Mesenchymal stem cell (in vitro differentiated cells and primary cell): ENCODE data around the gene UBP1.

Source experiments
- DNase-seq: peaks from one replicate; pipeline ENCODE4 v3.0.0-alpha.2; 2013
- H2AFZ ChIP-seq: one replicate; pipeline ENCODE4 v1.6.1; 2013; ENCODE audit warnings: low read depth, mild to moderate bottlenecking, control low read depth, inconsistent platforms, low read length, moderate library complexity
- H2AK5ac ChIP-seq: 2 replicates; pipeline ENCODE4 v1.6.1; 2013; ENCODE audit warnings: low read length, moderate library complexity, mild to moderate bottlenecking, inconsistent platforms; ENCODE audit not compliant: severe bottlenecking
- H2BK120ac ChIP-seq: one replicate; pipeline ENCODE4 v1.6.1; 2013; ENCODE audit warnings: low read depth, mild to moderate bottlenecking, inconsistent platforms, low read length, moderate library complexity
- H2BK12ac ChIP-seq, 2 experiments: one replicate each; pipeline ENCODE4 v1.6.1; 2013; ENCODE audit warnings: inconsistent platforms in 2 of 2, low read length in 2 of 2, mild to moderate bottlenecking in 2 of 2, moderate library complexity in 2 of 2, control low read depth in 1 of 2
- H2BK15ac ChIP-seq: one replicate; pipeline ENCODE4 v1.6.1; 2013; ENCODE audit warnings: mild to moderate bottlenecking, low read depth, inconsistent platforms; ENCODE audit not compliant: poor library complexity, severe bottlenecking
- H2BK5ac ChIP-seq: 2 replicates; pipeline ENCODE4 v1.6.1; 2013; ENCODE audit warnings: low read depth, mild to moderate bottlenecking, low read length, control low read depth, inconsistent platforms; ENCODE audit not compliant: poor library complexity, severe bottlenecking
- H3K14ac ChIP-seq, 2 experiments: one replicate each; pipeline ENCODE4 v1.6.1; 2013; ENCODE audit warnings: inconsistent platforms in 2 of 2, low read length in 2 of 2, control low read depth in 1 of 2, mild to moderate bottlenecking in 1 of 2, moderate library complexity in 1 of 2
- H3K18ac ChIP-seq, 2 experiments: one replicate each; pipeline ENCODE4 v1.6.1; 2013; ENCODE audit warnings: inconsistent platforms in 2 of 2, low read length in 2 of 2, control low read depth in 1 of 2, low read depth in 1 of 2, mild to moderate bottlenecking in 1 of 2
- H3K23ac ChIP-seq, 2 experiments: one replicate each; pipeline ENCODE4 v1.6.1; 2013; ENCODE audit warnings: inconsistent platforms in 2 of 2, low read length in 2 of 2, mild to moderate bottlenecking in 2 of 2, moderate library complexity in 2 of 2, control low read depth in 1 of 2
- H3K27ac ChIP-seq: 2 replicates; pipeline ENCODE4 v1.5.1; 2013; ENCODE audit warnings: mild to moderate bottlenecking, moderate library complexity, low read length, control low read depth, inconsistent platforms; ENCODE audit not compliant: poor library complexity, severe bottlenecking
- H3K27me3 ChIP-seq, 2 experiments: 2 replicates each; pipeline versions ENCODE4 v1.6.1 to v1.7.0; 2013; ENCODE audit warnings: low read length in 2 of 2, mild to moderate bottlenecking in 2 of 2, moderate library complexity in 2 of 2, control low read depth in 1 of 2, inconsistent platforms in 1 of 2; ENCODE audit not compliant: control insufficient read depth in 1 of 2, insufficient read depth in 1 of 2
- H3K36me3 ChIP-seq, 2 experiments: 2 replicates each; pipeline versions ENCODE4 v1.6.1 to v1.7.0; 2013; ENCODE audit warnings: low read length in 2 of 2, control low read depth in 1 of 2, inconsistent platforms in 1 of 2, low read depth in 1 of 2, mild to moderate bottlenecking in 1 of 2; ENCODE audit not compliant: insufficient read depth in 2 of 2, control insufficient read depth in 1 of 2
- H3K4ac ChIP-seq, 2 experiments: one replicate each; pipeline ENCODE4 v1.6.1; 2013; ENCODE audit warnings: inconsistent platforms in 2 of 2, low read length in 2 of 2, mild to moderate bottlenecking in 2 of 2, moderate library complexity in 2 of 2, control low read depth in 1 of 2, low read depth in 1 of 2
- H3K4me1 ChIP-seq: 2 replicates; pipeline ENCODE4 v1.6.1; 2013; ENCODE audit warnings: low read depth, low read length, control low read depth; ENCODE audit not compliant: control insufficient read depth, insufficient read depth
- H3K4me2 ChIP-seq: 2 replicates; pipeline ENCODE4 v1.6.1; 2013; ENCODE audit warnings: low read length, mild to moderate bottlenecking, inconsistent platforms; ENCODE audit not compliant: poor library complexity, severe bottlenecking
- H3K4me3 ChIP-seq, 2 experiments: 2 replicates each; pipeline versions ENCODE4 v1.5.1 to v1.7.0; 2013; ENCODE audit warnings: low read length in 2 of 2, mild to moderate bottlenecking in 2 of 2, control low read depth in 1 of 2, low read depth in 1 of 2; ENCODE audit not compliant: insufficient read depth in 1 of 2
- H3K79me1 ChIP-seq: replicated peaks from 2 replicates; pipeline ENCODE4 v1.6.1; 2013; ENCODE audit warnings: mild to moderate bottlenecking, control low read depth, low read length, inconsistent platforms; ENCODE audit not compliant: poor library complexity, severe bottlenecking
- H3K9ac ChIP-seq: 2 replicates; pipeline ENCODE4 v1.7.0; 2013; ENCODE audit warnings: mild to moderate bottlenecking, low read length, moderate library complexity
- H3K9me3 ChIP-seq: 2 replicates; pipeline ENCODE4 v1.7.0; 2013; ENCODE audit warnings: mild to moderate bottlenecking, low read length; ENCODE audit not compliant: control insufficient read depth
- H4K8ac ChIP-seq: one replicate; pipeline ENCODE4 v1.6.1; 2013; ENCODE audit warnings: inconsistent platforms, mild to moderate bottlenecking, low read length, moderate library complexity
- H4K91ac ChIP-seq: one replicate; pipeline ENCODE4 v1.6.1; 2013; ENCODE audit warnings: mild to moderate bottlenecking, low read length, inconsistent platforms
- WGBS: methylation state at CpG from one replicate; pipeline ENCODE4 v1.1.7; 2013; ENCODE audit warnings: mixed read lengths; 5-methylcytosine and 5-hydroxymethylcytosine counted together

UBP1 gene

DNA sequence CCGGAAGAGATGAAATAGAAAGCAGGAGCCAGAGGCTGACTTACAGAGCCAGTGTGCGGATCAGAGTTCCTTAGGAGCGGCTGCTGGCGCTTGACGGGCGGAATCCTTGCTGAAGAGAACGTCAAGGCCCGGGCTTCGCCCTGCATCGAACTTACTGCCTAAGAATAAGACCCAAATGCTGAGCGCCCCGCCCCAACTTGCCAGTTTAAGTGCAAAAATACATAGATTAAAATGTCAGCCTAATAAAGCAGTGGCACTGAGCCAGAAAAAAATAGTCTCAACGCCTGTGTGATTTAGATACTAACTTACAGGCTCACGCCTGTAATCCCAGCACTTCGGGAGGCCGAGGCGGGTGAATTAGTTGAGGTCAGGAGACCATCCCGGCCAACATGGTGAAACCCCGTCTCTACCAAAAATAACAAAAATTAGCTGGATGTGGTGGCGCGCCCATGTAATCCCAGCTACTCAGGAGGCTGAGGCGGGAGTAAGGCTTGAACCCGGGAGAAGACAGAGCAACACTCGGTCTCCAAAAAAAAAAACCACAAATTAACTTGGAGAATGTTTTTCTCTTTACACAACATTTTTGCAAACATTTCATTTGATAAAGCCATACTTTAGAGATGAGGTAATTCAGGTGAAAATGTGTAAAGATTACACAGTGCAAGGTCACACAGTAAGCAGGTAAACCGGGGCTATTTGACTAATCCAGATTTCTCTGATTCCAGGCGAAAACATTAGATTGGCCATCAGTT is 1.2 kb upstream of the UBP1 start:
- Histone ChIP-seq H3K4me3 (peak overlapping the region; percentile 59 to 82), H2BK120ac (peak overlapping the region; percentile 58), H3K4ac (peak overlapping the region; percentile 85 to 97), H3K9me3 (no peaks in the 10 kb centered on the region), H2BK5ac (peak overlapping the region; percentile 83), H3K36me3 (peaks cover 0 to 3% of the 10 kb centered on the region in 2 experiments), H2BK15ac (no peak overlapping the region), H3K14ac (no peak overlapping the region), H3K23ac (no peak overlapping the region), H4K8ac (peak overlapping the region; percentile 92), H2BK12ac (no peak overlapping the region), H2AK5ac (peak overlapping the region; percentile 78), H3K4me2 (peak overlapping the region; percentile 81), H3K79me1 (peaks cover 1% of the 10 kb centered on the region), H3K18ac (peak overlapping the region; percentile 94 to 95), H4K91ac (peak overlapping the region; percentile 84), H3K27ac (peak overlapping the region; percentile 99), H2AFZ (no peak overlapping the region), H3K27me3 (no peaks in the 10 kb centered on the region), H3K9ac (peak overlapping the region; percentile 97), H3K4me1 (peaks cover 6% of the 10 kb centered on the region)
- WGBS = 41% methylated on average over 23 of the region's 26 CpGs
- DNase-seq = no peak

DNA sequence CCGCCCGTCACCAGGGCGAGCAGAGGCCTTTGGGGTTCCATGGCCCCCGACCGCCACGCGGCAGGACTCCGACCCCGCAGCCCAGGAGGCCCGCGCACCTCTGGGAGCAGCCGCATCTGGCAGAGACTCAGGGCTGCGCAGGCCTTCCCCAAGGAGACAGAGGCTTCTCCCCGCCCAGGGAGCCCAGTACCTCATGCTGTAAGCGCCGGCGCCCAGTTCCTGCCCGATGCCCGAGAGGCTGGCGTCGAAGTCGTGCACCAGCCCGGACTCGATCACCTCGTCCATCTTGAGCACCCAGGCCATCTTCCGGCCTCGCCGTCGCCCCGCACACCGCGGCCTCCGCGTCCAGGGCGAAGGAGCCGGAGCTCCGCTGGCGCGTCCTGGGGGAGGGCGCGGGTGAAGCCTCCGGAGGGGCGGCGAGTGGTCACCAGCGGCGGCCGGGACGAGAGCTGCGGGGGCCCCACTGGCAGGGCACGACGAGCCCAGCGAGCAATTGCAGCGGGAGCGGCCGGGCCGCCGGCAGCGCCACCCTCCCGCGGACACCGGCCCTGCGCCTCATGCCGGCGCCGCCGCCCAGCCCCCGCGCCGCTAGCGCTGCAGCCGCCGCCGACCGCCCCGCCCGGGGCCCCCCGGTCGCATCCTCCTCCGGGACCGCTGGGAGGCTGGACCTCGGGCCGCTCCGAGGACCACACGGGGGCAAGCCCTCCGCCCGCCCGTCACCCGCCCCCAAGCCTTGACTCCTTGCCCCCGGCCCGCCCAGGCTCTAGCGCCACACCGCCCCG is 468 bp downstream of the UBP1 start:
- Histone ChIP-seq H2AK5ac (peak overlapping the region; percentile 90), H3K27ac (peak overlapping the region; percentile 83), H4K8ac (peak overlapping the region; percentile 70), H3K9me3 (no peaks in the 10 kb centered on the region), H2BK120ac (peak overlapping the region; percentile 77), H3K23ac (peak overlapping the region in 1 of 2 experiments; percentile 99), H3K14ac (peak overlapping the region; percentile 51 to 99), H3K4me1 (peaks cover 6% of the 10 kb centered on the region), H3K4me2 (peak overlapping the region; percentile 86), H3K18ac (peak overlapping the region; percentile 91 to 100), H3K79me1 (peaks cover 1% of the 10 kb centered on the region), H3K4ac (peak overlapping the region; percentile 73 to 98), H3K36me3 (peaks cover 0 to 3% of the 10 kb centered on the region in 2 experiments), H2AFZ (peak overlapping the region; percentile 77), H2BK5ac (peak overlapping the region; percentile 94), H3K9ac (peak overlapping the region; percentile 97), H3K4me3 (peak overlapping the region; percentile 92 to 97), H2BK15ac (peak overlapping the region; percentile 87), H2BK12ac (peak overlapping the region in 1 of 2 experiments; percentile 94), H3K27me3 (no peaks in the 10 kb centered on the region), H4K91ac (peak overlapping the region; percentile 60)
- peak; percentile 62 for DNase-seq
- under 1% methylated on average over 41 of the region's 93 CpGs for WGBS

DNA sequence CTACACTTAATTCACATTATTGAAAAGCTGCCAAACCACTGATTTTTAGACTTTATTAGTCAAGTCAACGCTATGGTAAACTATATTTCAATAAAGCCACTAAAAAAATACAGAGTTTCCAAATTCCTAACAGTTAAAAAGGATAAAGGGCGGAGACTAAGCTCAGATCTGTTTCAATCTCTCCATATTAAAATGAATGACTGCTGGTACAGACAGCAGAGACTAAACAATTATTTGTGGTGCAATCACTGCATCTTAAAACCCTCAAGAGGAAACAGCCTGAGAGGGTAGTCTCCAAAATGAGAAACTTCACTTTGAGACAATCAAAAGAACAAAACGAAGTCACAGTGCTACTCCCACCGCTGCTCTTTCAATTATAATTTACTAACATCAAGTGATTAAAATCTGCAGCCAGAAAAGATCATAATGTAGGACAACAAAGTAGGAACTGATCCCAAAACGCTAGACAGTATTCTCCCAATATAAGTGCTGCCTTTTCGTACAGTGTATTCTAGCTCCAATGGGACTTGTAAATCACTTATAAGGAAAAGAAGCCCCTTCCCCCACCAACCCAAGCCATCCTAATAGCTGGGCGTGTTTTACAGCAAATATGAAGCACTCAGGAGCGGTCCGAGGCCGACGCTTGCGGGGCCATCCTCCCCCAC is 1.2 kb downstream of the UBP1 start:
- peak overlapping the region; percentile 34 for H3K27ac ChIP-seq
- H2AK5ac ChIP-seq = peak overlapping the region; percentile 90
- peak overlapping the region; percentile 77 for H2AFZ ChIP-seq
- peak overlapping the region in 1 of 2 experiments; percentile 99 for H3K23ac ChIP-seq
- peak overlapping the region; percentile 87 for H2BK15ac ChIP-seq
- H4K91ac ChIP-seq = peak overlapping the region; percentile 60
- H2BK5ac ChIP-seq = peak overlapping the region; percentile 94
- no peak overlapping the region for H4K8ac ChIP-seq
- H3K27me3 ChIP-seq = no peaks in the 10 kb centered on the region
- H3K79me1 ChIP-seq = peaks cover 1% of the 10 kb centered on the region
- peak; percentile 33 for DNase-seq
- peak overlapping the region; percentile 92 to 97 for H3K4me3 ChIP-seq
- H3K14ac ChIP-seq = peak overlapping the region; percentile 51 to 99
- peak overlapping the region; percentile 86 for H3K4me2 ChIP-seq
- no peaks in the 10 kb centered on the region for H3K9me3 ChIP-seq
- peaks cover 0 to 3% of the 10 kb centered on the region in 2 experiments for H3K36me3 ChIP-seq
- H2BK120ac ChIP-seq = peak overlapping the region; percentile 77
- peak overlapping the region in 1 of 2 experiments; percentile 94 for H2BK12ac ChIP-seq
- peak overlapping the region; percentile 73 to 98 for H3K4ac ChIP-seq
- peaks cover 8% of the 10 kb centered on the region for H3K4me1 ChIP-seq
- 6% methylated on average over 11 of the region's 12 CpGs for WGBS
- H3K9ac ChIP-seq = peak overlapping the region; percentile 97
- peak overlapping the region; percentile 91 to 100 for H3K18ac ChIP-seq
